ENCODE measurements around the gene CDH1. TPM values are rescaled to one million over a fixed set of nuclear protein-coding genes. Genes with fewer than 3 reads are reported as not detected.
A peak's percentile ranks its signal among the peaks of the same experiment; 100 is the strongest.

Gene CDH1
- total RNA-seq, 1 donor: not detected

DNA sequence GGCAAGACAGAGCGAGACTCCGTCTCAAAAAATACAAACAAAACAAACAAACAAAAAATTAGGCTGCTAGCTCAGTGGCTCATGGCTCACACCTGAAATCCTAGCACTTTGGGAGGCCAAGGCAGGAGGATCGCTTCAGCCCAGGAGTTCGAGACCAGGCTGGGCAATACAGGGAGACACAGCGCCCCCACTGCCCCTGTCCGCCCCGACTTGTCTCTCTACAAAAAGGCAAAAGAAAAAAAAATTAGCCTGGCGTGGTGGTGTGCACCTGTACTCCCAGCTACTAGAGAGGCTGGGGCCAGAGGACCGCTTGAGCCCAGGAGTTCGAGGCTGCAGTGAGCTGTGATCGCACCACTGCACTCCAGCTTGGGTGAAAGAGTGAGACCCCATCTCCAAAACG is 531 bp upstream of the CDH1 start:
- TF ChIP-seq, protein P1, sequence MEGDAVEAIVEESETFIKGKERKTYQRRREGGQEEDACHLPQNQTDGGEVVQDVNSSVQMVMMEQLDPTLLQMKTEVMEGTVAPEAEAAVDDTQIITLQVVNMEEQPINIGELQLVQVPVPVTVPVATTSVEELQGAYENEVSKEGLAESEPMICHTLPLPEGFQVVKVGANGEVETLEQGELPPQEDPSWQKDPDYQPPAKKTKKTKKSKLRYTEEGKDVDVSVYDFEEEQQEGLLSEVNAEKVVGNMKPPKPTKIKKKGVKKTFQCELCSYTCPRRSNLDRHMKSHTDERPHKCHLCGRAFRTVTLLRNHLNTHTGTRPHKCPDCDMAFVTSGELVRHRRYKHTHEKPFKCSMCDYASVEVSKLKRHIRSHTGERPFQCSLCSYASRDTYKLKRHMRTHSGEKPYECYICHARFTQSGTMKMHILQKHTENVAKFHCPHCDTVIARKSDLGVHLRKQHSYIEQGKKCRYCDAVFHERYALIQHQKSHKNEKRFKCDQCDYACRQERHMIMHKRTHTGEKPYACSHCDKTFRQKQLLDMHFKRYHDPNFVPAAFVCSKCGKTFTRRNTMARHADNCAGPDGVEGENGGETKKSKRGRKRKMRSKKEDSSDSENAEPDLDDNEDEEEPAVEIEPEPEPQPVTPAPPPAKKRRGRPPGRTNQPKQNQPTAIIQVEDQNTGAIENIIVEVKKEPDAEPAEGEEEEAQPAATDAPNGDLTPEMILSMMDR (IDR thresholded peaks at IDR 0.05; ENCODE audit: insufficient read depth, low read length): no peak
- H3K4me3 ChIP-seq (ENCODE audit: low read depth, low read length): no peak overlapping the region
- DNase-seq (ENCODE audit: low read depth): no peak

DNA sequence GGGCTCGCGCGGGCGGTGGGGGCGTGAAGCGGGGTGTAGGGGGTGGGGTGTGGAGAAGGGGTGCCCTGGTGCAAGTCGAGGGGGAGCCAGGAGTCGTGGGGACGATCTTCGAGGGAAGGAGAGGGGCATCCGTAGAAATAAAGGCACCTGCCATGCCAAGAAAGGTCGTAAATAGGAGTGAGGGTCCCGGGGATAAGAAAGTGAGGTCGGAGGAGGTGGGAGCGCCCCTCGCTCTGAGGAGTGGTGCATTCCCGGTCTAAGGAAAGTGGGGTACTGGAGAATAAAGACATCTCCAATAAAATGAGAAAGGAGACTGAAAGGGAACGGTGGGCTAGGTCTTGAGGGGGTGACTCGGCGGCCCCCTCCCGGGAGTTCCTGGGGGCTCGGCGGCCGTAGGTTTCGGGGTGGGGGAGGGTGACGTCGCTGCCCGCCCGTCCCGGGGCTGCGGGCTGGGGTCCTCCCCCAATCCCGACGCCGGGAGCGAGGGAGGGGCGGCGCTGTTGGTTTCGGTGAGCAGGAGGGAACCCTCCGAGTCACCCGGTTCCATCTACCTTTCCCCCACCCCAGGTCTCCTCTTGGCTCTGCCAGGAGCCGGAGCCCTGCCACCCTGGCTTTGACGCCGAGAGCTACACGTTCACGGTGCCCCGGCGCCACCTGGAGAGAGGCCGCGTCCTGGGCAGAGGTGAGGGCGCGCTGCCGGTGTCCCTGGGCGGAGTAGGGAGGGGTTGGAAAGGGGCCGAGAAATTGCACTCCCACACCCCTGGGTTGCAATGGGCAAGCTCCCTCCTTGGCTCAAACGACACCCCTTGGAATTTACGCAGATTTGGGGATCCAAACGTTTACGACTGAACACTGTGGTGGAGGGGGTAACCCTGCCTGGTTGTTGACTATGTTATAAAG is 888 bp downstream of the CDH1 start:
- DNase-seq (ENCODE audit: low read depth): no peak
- TF ChIP-seq, protein P1 (IDR thresholded peaks at IDR 0.05; ENCODE audit: insufficient read depth, low read length): no peak
- H3K4me3 ChIP-seq (ENCODE audit: low read depth, low read length): no peak overlapping the region

DNA sequence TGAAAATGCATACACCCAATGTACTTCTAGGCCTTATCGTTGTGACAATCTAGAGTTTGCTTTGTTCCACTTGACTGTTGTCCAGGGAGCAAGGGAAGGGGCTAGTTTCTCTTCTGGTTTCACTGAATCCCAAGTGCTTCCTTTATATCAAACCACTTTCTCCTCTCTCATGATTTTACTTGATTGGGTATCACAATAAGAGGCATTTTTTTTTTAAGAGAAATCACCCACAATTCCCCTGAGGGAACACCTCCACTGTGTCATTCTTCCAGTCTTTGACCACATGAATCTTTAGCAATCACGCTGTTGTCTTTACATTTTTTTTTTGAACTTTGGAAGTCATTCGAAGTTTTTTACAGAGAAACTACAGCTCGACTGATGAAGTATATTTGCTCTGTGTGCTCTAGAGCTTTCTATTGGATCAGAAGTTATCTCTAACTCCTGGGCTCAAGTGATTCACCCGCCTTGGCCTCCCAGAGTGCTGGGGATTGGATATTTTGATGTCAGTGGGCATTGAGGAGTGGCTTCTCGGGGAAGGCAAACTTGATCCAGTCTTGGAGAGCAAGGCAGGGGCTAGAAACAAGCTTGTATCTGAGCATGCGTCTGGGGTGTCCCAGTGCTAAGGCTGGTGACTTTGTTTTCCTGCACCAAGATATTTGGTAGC is 3.0 kb downstream of the CDH1 start:
- peak; percentile 11 for DNase-seq (ENCODE audit: low read depth)
- TF ChIP-seq, protein P1 (IDR thresholded peaks at IDR 0.05; ENCODE audit: insufficient read depth, low read length): no peak
- H3K4me3 ChIP-seq (ENCODE audit: low read depth, low read length): no peak overlapping the region

DNA sequence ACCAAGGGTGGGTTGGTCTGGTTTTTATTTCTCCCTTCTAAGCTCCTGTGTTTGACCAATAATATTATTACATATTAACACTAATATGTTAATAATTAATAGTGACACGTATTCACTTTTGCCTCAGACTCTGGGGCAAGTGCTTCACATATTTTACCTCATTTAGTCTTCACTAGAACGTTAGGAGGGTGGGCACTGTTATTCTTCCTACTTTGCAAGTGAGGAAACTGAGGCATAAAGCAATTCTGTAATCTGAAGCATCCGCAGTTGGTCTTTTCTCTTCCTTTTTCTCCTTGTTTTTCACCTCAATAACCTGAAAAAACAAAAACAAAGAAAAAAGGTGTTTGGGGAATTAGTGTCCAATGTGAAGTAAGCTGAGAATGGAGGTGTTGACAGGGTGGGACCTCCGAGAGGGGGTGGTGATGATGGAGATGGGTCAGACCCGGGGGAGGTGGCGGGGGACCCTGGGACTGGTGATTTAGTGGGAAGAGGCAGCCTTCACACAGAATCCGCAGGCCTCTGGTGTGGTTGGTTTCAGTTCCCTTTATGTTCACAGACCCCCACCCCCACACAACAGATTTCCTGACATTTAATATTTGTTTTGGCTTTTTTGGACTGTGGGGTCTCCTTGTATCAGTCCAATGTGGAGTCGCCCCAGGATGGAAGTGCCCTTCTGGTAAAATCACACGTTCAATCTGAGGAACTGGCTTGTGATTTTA is 3.7 kb downstream of the CDH1 start:
- DNase-seq (ENCODE audit: low read depth): no peak
- TF ChIP-seq, protein P1 (IDR thresholded peaks at IDR 0.05; ENCODE audit: insufficient read depth, low read length): no peak
- H3K4me3 ChIP-seq (ENCODE audit: low read depth, low read length): no peak overlapping the region

DNA sequence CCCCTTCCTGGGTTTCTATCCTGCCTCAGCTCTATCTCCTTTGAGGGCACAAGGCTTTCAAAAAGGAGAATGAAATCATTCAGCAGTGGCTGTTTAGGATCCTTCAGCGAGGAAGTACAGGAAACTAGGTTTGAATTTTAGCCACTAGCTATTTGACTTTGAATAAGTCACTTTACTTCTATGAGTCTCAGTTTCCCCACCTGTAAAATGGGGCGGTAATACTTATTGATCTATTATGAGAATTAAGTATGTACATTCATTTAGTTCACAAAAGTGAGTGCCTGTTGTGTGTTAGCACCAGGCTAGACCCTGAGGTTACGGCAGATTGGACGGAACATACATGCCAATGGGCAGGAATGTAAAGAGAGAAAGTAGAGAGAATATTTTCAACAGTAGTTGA is 6.6 kb downstream of the CDH1 start:
- DNase-seq (ENCODE audit: low read depth): no peak
- no peak overlapping the region for H3K4me3 ChIP-seq (ENCODE audit: low read depth, low read length)
- TF ChIP-seq, protein P1 (IDR thresholded peaks at IDR 0.05; ENCODE audit: insufficient read depth, low read length): no peak

DNA sequence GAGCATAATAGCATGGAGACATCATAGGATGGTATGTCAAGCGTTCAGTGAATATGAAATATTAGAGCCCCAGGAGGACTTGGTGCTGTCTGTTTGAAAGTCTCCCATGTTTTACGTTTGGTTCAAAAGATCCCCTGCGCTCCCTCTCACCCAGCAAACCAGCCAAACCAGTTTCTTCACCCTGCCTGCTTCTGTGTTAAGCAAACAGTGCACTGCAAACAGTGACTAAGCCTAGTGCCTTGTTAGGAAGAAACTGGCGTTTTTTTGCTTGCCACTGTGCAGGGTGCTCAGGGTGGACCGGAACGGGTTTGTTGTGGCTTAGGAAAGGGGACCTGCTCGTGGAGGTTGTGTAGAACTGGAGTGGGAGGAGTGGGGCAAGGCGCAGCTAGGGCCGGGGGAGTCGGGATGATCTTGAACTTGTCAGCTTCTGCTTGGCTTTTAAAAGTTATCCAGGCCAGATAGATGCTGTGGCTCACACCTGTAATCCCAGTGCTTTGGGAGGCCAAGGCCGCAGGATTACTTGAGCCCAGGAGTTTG is 7.7 kb downstream of the CDH1 start:
- TF ChIP-seq, protein P1 (IDR thresholded peaks at IDR 0.05; ENCODE audit: insufficient read depth, low read length): no peak
- DNase-seq (ENCODE audit: low read depth): no peak
- no peak overlapping the region for H3K4me3 ChIP-seq (ENCODE audit: low read depth, low read length)
